ENCODE measurements around the gene OARD1.

OARD1 gene

DNA sequence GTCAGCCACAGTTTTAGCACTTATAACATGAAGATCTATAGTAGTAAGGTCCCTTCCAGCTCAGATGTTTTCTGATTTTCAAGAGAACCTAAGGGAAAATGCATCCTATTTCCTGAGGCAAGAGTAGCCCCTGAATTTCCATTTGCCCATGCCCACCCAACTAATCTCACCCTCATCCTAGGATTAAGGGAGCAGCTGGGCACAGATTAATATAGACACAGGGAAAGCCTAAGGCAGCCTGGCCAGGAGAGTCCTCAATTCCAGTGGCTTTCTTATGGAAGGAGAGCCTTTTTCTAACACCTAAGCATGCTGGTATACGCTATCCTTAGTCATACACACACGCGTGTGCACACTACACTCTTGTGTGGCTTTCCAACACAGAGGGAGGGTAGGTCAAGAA, 17.6 kb downstream of the OARD1 start:
- no peak for DNase-seq
- in situ Hi-C loops (cut with HindIII; ENCODE audit: low pct_ligation_motif_present, low pct_unique_long_range_greater_than_20kb, low sequenced_read_pairs), result no loop called here

DNA sequence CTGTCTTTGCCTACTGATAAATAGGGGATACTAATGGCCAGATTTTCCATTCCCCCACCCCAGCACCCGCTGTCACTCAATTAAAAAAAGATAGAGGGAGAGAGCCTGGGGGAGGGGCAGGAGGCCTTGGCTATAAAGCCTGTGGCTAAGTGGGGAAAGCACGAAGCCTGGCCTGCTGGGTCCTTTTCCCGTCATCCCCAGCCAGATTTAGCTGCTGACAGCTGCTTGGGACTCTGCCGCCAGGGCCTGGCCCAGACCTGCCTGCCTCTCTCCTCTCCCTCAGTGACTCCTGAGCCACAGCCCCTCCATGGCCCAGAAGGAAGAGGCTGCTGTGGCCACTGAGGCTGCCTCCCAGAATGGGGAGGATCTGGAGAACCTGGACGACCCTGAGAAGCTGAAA, 19.1 kb downstream of the OARD1 start, which contains the start of gene APOBEC2:
APOBEC2 (plus strand) TSS at position 162 of the 400 bp plus-strand sequence; CDS start at position 308, 146 bp downstream.
- in situ Hi-C loops (cut with HindIII; ENCODE audit: low pct_ligation_motif_present, low pct_unique_long_range_greater_than_20kb, low sequenced_read_pairs), result no loop called here

DNA sequence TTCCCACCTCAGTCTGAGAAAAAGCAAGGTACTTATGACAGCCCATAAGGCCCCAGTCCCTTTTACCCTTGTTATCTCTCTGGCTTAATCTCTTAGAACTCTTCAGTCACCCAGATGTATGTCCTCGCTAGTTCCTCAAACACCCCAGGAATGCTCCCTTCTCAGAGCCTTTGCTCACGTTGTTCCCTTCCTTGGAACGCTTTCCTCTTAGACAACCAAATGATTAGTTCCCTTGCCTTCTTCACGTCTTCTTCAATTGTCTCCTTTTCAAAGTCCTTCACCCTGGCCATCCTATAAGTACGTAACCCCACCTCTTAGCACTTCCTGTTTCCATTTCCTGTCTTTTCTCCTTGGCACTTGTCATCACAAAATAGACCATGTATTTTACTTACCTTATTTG, 20.3 kb downstream of the OARD1 start:
- no peak for DNase-seq
- in situ Hi-C loops (cut with HindIII; ENCODE audit: low pct_ligation_motif_present, low pct_unique_long_range_greater_than_20kb, low sequenced_read_pairs), result no loop called here

More for the DNA sequence above, 19.1 kb downstream of the OARD1 start, which contains the start of gene APOBEC2:
- no peak for DNase-seq

DNA sequence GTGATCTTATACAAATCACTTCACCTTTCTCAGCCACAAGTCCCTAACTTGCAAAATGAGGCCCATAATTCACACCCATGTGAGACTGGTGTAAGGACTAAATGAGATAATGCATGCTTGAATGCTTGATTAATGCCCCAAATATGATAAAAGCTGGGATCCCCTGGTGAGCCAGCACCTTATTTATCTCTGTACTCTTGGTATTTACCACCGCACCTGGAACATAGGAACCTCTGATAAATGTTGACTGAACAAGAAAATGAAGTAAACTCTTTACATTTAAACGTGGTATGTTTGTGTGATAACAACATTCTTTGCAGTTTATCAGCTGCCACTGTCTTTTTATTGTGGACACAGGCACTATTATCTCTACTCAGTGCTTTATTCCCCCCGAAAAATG, 21.6 kb downstream of the OARD1 start:
- DNase-seq, result no peak
- in situ Hi-C loops (cut with HindIII; ENCODE audit: low pct_ligation_motif_present, low pct_unique_long_range_greater_than_20kb, low sequenced_read_pairs), result no loop called here

DNA sequence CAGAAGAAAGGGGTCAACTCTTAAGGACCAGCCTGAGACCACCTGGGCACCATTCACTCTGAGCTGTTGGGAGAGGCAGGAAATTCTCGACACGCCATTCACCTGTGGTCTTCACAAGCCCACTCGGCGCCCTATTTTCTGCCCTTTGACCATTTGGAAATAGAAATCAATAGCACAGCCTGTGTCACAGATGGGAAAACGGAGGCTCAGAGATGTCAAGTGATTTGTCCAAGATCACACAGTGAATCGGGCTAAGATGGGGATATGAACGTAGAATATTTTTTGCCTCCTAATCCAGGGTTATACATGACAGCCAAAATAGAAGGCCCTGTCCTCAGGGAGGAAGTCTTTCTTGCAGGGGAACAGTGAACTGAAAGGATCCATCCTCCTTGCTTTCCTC, 22.2 kb downstream of the OARD1 start:
- DNase-seq, result no peak
- in situ Hi-C loops (cut with HindIII; ENCODE audit: low pct_ligation_motif_present, low pct_unique_long_range_greater_than_20kb, low sequenced_read_pairs), result no loop called here

DNA sequence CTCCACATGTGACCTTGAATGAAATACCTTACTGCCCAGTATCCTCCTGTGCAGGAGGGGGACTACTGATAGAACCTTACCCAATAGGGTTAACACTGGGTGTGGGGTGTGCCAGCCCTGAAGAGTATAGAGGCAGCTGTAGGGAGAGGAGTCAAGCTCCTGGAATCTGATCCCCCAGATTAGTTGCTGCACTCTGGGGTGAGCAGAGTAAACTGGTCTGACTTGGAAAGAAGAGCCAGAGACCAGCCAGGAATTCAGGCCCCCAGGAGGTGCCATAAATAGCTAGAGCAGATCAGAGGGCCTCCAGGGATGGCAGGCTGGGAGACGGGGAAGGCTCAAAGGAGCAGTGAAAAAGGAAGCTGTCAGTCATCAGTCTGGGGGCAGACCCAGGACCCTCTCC, 22.6 kb downstream of the OARD1 start:
- in situ Hi-C loops (cut with HindIII; ENCODE audit: low pct_ligation_motif_present, low pct_unique_long_range_greater_than_20kb, low sequenced_read_pairs), result no loop called here

DNA sequence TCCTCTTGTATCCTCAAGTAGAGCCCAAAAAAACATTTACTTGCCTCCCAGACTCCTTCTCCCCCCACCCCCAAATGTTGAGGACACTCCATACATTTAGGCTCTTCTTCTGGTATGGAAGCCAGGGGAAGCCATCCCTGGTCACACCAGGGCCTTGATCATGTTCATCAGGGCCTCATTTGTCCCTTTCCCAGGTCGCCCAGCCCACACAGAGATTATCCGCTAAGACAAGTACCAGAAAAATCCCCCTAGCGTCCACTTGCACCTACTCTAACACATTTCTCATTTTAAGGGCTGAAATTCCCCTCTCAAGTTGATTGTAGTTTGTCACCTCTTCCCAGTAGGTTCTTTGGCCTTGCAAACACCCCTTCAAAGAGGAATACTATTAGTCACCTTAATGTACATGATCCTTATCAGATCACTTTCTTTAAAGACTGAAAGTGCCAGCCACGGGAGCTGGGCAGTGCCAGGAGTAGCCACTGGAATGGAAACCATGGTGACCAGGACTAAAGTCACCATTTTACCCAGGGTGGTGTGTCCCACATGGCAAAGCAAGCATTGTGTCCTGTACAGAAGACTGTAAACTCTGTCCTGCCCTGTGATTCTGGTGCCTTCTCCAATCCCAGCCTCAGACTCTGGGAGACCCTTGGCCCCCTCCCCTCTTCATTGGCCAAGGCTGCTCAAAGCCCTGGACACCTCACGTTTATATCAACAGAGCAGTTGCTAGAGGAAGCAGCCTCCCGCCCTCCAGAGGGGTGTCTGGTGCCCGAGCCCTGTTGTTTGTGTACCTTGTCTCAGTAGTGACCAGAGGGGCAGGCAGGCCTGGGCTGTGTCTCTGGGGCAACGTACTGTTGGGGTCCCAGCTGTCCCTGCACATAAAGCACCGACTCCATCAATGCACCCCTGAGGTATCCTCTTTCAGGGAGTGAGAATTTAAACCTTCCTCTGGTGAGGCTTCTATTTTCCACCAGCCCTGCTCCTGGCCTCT, 24.1 kb downstream of the OARD1 start:
- no peak for DNase-seq
- in situ Hi-C loops (cut with HindIII; ENCODE audit: low pct_ligation_motif_present, low pct_unique_long_range_greater_than_20kb, low sequenced_read_pairs), result no loop called here

More for the DNA sequence above, 22.6 kb downstream of the OARD1 start:
- DNase-seq, result no peak

DNA sequence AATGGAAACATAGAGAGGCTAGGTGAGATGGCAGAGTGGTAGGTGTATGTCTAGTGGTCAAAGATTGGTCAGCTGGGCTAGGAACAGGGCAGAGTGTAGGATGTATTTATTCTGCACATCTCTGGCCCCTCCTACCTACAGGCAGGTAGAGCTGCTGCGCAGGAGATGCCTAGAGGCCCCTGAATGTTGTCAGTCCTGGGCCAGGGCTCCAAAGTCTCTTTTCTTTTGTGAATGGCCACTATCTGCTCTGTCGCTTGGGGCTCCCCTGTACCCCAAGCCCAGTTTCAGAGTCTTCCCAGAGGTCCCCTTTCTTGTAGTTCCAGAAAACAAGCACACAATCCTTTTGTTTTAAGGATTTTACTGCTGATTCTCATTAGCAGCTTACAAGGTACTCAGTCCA, 24.9 kb downstream of the OARD1 start:
- no peak for DNase-seq
- in situ Hi-C loops (cut with HindIII; ENCODE audit: low pct_ligation_motif_present, low pct_unique_long_range_greater_than_20kb, low sequenced_read_pairs), result no loop called here

DNA sequence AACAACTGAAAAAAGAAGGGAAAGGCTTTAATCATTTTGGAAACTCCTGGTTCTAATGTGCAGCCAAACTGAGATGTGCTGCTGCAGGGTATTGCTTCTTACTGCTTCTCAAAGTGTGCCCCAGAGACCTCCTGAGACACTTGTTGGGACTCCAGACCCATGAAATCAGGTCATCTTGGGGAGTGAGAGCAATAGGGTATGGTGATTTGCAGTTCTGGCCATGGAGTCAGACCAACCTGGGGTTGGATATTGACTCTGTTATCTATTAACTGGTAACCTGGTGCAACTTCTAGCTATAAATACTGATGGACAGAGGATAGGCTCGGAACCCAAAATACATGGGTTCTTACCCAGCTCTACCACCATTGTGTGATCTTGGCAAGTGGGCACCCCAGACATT, 26.1 kb downstream of the OARD1 start:
- in situ Hi-C loops (cut with HindIII; ENCODE audit: low pct_ligation_motif_present, low pct_unique_long_range_greater_than_20kb, low sequenced_read_pairs), result no loop called here

DNA sequence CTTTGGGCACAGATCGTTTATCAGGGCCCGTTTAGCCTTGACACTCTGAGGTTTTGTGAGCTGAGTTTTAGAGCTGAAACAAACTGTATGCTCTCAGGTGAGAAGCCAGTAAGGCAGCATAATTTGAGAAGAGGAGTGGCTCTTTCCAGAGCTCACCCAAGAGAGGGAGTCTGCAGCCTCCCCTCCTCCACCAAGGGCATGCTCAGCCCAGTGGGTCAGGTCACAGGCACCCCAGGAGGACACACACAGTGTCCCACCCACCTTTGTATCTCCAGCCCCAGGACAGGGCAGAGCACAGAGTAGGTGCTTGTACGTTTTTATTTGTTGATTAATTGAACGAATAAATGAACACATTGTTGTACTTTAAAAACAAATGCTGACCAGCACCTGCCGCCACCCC, 26.5 kb downstream of the OARD1 start:
- in situ Hi-C loops (cut with HindIII; ENCODE audit: low pct_ligation_motif_present, low pct_unique_long_range_greater_than_20kb, low sequenced_read_pairs), result no loop called here
- DNase-seq, result no peak

More for the DNA sequence above, 26.1 kb downstream of the OARD1 start:
- no peak for DNase-seq

DNA sequence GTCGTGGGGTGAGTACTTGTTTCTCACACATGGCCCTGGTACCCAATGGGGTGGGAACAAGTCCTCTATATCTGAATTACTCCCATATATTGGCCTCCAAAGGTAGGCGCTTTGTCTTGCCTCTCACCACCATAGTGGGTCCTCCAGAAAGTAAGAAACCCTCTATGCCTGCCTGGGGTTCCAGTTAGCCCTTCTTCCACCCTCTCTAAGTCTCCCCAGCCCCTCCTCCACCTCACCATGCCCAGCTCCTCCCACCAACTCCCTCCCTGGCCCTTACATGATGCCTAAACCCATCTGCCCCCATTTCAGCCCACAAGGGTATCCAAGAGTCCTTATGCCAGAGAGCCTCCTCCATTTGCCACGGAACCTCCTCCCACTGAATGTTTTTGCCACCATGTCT, 29.0 kb downstream of the OARD1 start:
- in situ Hi-C loops (cut with HindIII; ENCODE audit: low pct_ligation_motif_present, low pct_unique_long_range_greater_than_20kb, low sequenced_read_pairs), result no loop called here
- no peak for DNase-seq

DNA sequence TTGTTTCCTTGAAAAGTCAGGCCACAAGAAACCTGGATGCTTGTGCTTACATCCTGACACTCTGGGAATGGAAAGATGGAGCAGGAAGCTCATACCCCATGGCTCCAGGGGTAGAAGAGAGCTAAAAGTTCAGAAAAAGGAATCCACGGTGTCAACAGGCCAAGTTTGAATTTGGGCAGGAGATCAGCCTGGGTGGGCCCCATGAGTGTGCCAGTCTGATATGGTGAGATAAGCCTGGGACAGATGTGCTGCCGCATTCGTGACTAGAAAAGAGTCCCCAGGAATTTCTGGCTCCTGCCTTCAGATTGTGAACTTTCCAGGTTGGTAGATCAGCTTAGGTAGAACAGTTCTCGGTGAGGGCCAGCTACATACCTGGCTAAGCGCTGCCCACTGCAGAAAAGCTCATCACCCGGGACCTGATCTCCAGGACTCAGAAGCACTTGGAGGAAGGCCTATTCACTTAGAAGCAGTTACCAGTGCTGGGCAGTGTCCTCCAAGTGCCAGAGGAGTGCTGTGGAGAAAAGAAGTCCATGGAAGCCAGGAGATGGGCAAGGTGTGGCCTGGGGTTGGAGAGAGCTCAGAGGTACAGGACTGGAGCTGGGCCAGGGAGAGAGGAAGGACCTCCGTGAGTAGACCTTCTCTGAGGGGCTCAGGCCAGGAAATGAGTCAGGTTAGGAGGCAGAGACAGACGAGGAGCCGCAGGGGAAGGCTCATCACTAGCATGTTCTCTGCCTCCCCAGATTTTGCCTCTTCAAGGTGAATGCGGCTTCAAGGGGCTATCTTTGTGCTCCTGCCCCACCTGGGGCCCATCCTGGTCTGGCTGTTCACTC, 29.7 kb downstream of the OARD1 start, which contains the start of gene TSPO2:
TSPO2 (plus strand) TSS at position 242 of the 830 bp plus-strand sequence; CDS start at position 761, 519 bp downstream.
- no peak for DNase-seq
- in situ Hi-C loops (cut with HindIII; ENCODE audit: low pct_ligation_motif_present, low pct_unique_long_range_greater_than_20kb, low sequenced_read_pairs), result no loop called here

DNA sequence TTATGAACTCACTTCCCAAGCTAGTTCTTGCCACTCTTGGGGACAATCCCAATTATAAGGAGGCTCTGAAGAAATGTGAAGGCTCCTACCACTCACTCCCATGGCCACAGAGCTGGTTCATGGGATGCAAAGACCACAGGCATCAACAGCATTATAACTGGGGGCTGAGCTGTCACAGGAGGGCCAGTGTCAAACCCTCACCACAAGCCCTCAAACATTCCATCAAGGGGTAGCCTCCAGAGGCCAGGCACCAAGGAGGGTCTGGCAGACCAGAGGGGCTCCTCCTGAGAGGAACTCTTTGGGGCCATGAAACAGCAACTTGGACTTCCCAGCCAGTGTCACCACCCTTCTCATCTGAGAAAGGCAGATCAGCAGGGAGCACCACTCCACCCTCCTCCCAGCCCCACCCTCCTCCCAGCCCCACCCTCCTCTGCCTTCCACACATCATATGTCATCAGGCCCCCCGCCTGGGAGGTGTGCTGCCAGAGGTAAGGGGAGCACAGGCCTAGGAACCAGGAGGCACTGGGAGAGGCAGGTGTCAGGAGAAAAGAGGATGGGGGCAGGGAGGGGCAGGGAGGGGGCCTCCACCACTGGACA, 31.1 kb downstream of the OARD1 start:
- in situ Hi-C loops (cut with HindIII; ENCODE audit: low pct_ligation_motif_present, low pct_unique_long_range_greater_than_20kb, low sequenced_read_pairs), result no loop called here

DNA sequence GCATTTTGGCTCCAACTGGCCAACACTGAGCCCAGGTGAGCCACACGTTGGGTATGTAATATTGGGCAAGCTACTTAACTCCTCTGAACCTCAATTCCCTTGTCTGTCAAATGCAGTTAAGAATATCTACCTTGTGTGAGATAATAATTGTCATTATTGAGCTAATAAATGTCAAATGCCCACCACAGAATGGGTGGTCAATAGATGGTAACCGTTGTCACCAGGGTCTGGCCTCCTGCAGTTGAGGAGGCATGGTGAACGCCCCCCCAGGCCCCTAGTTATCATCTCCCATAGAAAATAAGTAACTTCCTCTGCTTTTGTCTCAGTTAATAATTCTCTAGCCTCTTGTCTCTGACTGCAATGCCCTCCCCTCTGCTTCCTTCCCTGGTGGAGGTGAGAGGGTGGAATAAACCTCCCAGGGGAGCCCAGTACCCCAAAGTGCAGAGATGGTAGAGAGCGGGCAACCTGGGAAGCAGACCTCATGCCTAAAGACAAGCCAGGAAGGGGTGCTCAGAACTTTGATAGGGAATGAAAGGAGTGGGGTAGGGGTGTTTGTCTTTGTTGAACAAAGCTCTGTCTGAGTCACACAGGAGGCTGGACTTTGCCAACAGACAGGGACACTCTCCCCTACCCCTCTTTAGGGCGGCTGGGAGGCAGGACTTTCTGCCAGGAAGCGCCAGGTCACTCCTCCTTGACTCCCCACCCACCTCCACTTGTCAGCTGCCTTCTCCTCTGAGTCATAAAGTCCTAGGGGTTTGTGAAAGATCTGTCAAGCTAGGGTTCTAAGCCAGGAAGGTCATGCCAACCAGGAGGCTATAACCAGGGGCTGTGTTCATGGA, 31.8 kb downstream of the OARD1 start:
- in situ Hi-C loops (cut with HindIII; ENCODE audit: low pct_ligation_motif_present, low pct_unique_long_range_greater_than_20kb, low sequenced_read_pairs), result no loop called here
- DNase-seq, result peak; percentile 92

More for the DNA sequence above, 31.1 kb downstream of the OARD1 start:
- no peak for DNase-seq

DNA sequence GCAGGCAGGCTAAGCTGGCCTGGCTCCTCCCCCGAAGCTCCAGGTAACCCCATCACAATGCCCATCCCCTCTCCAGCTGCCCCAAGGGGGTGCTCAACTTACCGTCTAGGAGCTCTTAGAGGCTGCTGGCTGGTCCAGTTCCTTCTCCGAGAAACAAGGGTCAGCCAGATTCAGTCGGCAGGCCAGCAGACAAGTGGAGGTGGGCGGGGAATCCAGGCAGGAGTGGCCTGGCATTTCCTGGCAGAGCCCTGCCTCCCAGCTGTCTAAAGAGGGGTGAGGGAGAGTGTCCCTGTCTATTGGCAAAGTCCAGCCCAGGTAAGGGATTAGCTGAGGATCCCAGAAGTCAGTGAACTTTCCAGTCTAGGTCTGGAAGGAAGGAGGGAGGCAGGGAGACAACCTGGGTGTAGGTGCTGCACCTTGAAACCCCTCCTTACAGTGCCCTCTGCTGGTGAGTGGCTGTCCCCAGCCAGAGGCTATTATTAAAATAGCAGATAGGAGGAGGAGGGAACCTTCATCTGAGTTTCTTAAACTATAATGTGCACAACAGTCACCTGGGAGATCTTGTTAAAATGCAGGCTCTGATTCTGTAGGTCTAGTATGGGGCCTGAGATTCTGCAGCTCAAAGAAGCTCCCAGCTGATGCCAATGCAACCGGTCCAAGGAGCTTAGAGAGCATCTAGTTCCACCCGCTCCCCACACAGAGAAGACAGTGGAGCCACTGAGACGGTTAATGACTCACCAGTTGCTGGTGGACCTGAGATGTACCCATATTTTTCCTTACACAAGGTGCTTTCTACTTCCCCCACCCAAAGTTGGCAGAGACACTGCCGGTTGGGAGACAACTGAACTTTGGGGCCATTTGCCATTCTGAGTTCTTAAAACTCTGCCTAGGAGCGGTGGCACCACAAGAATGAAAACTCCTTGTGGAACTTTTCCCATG, 32.8 kb downstream of the OARD1 start, which contains the start of gene UNC5CL:
UNC5CL (minus strand) TSS at position 162 of the 939 bp plus-strand sequence. CDS start 4,147 bp downstream, outside the sequence.
- in situ Hi-C loops (cut with HindIII; ENCODE audit: low pct_ligation_motif_present, low pct_unique_long_range_greater_than_20kb, low sequenced_read_pairs), result no loop called here
- peak; percentile 64 for DNase-seq

DNA sequence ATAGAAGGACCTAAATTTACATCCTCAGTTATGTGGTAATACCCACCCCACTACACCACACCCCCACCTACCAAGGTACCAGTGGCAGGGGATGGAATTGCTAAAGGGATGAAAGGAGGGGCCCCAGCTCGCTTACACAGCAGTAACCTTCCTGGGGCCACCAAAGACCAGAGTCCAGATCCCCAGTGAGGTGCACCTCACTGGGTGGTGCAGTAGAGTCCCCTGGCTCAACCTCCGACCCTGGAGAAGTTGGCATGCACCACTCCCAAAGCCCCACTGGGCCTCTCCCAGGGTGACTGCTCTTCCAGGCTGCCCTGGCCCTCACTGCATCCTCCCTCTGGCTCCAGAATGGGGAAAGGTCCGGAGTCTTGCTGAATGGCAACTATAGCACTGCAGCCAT, 34.0 kb downstream of the OARD1 start:
- in situ Hi-C loops (cut with HindIII; ENCODE audit: low pct_ligation_motif_present, low pct_unique_long_range_greater_than_20kb, low sequenced_read_pairs), result no loop called here
- no peak for DNase-seq
